Progenitor cell of endocrine pancreas (in vitro differentiated cells): Measurements from ENCODE around the gene ALDH1L1. TPM values are rescaled to one million over a fixed set of nuclear protein-coding genes. Genes with fewer than 3 reads are reported as not detected.

ENCODE experiments used
- DNase-seq: peaks from one replicate; pipeline ENCODE4 v3.0.0; 2021; ENCODE audit warnings: low spot score; ENCODE audit not compliant: unreplicated experiment
- H3K27ac Mint-ChIP-seq: 2 replicates; pipeline ENCODE4 v1.8.0; 2021; ENCODE audit warnings: mild to moderate bottlenecking, moderate library complexity, mixed read lengths
- H3K27me3 Mint-ChIP-seq: 2 replicates; pipeline ENCODE4 v1.8.0; 2021; ENCODE audit warnings: mixed read lengths
- H3K36me3 Mint-ChIP-seq: 2 replicates; pipeline ENCODE4 v1.8.0; 2022; ENCODE audit warnings: mixed read lengths; ENCODE audit not compliant: insufficient read depth
- H3K4me1 Mint-ChIP-seq: 2 replicates; pipeline ENCODE4 v1.8.0; 2021; ENCODE audit warnings: low read depth, mixed read lengths
- H3K4me3 Mint-ChIP-seq: 2 replicates; pipeline ENCODE4 v1.8.0; 2021; ENCODE audit warnings: low read depth, mild to moderate bottlenecking, moderate library complexity, mixed read lengths
- H3K9me3 Mint-ChIP-seq: 2 replicates; pipeline ENCODE4 v1.8.0; 2021; ENCODE audit warnings: low read depth, mixed read lengths
- total RNA-seq: library from RNA; stranded (reverse); gene quantifications from 2 replicates; pipeline ENCODE4 v1.2.1, GENCODE V29; 2021
- TF ChIP-seq, protein P1 (sequence below): fragments of 200-600 bp; sonication (generic); IDR thresholded peaks from one replicate; pipeline ENCODE4 v1.5.0; 2021; ENCODE audit warnings: antibody characterized with exemption, mild to moderate bottlenecking; ENCODE audit not compliant: unreplicated experiment

The ALDH1L1 gene
- total RNA-seq, 1 donor from 2014 or later, result 3.1 TPM

DNA sequence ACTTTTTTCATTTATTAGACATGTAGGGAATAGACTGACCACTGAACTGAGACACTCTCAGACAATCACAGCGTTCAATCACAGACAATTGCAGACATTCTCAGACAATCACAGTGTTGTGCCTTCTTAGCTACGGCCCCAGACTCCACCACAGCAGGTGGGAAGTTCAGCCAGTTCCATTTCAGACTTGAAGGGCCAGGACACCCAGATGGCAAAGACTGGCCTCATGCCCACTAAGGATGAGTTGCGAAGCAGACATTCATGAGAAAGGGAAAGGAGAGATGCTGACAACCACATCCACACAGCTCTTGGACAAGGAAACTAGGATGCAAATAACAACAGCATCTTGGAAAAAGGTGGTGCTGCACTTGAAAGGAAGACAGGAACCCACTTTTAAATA is 21.9 kb upstream of the ALDH1L1 start:
- Mint-ChIP-seq H3K4me1 (no peaks in the 10 kb centered on the region), H3K36me3 (peaks cover 1% of the 10 kb centered on the region), H3K4me3 (no peak overlapping the region), H3K27me3 (peaks cover 10% of the 10 kb centered on the region), H3K9me3 (peaks cover 9% of the 10 kb centered on the region), H3K27ac (no peak overlapping the region)
- TF ChIP-seq, protein P1, sequence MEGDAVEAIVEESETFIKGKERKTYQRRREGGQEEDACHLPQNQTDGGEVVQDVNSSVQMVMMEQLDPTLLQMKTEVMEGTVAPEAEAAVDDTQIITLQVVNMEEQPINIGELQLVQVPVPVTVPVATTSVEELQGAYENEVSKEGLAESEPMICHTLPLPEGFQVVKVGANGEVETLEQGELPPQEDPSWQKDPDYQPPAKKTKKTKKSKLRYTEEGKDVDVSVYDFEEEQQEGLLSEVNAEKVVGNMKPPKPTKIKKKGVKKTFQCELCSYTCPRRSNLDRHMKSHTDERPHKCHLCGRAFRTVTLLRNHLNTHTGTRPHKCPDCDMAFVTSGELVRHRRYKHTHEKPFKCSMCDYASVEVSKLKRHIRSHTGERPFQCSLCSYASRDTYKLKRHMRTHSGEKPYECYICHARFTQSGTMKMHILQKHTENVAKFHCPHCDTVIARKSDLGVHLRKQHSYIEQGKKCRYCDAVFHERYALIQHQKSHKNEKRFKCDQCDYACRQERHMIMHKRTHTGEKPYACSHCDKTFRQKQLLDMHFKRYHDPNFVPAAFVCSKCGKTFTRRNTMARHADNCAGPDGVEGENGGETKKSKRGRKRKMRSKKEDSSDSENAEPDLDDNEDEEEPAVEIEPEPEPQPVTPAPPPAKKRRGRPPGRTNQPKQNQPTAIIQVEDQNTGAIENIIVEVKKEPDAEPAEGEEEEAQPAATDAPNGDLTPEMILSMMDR, result no peak
- DNase-seq, result no peak

DNA sequence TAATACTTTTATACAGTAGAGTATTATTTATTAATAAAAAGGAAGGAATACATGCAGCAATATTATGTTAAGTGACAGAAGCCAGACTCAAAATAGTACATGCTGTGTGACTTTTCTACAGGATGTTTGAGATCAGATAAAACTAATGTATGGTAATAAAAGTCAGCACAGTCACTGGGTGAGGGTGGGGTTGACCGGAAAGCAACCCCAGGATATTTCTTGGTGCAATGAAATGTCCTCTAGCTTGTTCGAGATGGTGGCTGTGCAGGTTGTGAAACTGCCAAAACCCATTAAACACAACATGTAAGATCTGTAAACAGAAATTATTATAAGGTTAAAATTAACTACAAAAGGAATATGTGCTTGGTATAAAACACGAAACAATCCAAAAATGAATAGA is 20.8 kb upstream of the ALDH1L1 start:
- Mint-ChIP-seq H3K4me3 (no peak overlapping the region), H3K36me3 (peaks cover 4% of the 10 kb centered on the region), H3K27me3 (peaks cover 9% of the 10 kb centered on the region), H3K4me1 (no peaks in the 10 kb centered on the region), H3K9me3 (peaks cover 15% of the 10 kb centered on the region), H3K27ac (no peak overlapping the region)
- DNase-seq, result no peak
- TF ChIP-seq, protein P1, result no peak

DNA sequence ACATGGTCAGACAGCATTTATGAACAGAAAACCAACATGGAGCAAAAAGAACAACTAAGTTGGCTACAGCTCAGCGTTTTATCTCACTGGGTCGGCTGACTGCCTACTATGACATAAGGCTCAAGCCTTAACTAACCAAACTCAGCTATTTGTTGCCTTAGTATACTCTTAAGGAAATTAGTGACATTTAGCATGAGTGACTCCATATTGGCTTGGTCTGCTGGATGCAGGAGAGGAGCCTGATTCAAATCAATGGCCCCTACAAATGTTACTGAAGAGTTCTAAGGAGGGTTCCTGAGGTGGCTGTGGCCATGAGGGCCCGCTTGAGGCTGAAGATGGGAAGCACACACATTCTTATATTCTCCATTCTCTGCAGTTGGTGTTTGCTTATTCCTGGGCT is 20.1 kb upstream of the ALDH1L1 start:
- no peak overlapping the region for H3K4me3 Mint-ChIP-seq
- DNase-seq, result no peak
- H3K9me3 Mint-ChIP-seq, result peaks cover 15% of the 10 kb centered on the region
- peaks cover 4% of the 10 kb centered on the region for H3K36me3 Mint-ChIP-seq
- H3K4me1 Mint-ChIP-seq, result no peaks in the 10 kb centered on the region
- H3K27me3 Mint-ChIP-seq, result peaks cover 8% of the 10 kb centered on the region
- no peak overlapping the region for H3K27ac Mint-ChIP-seq
- TF ChIP-seq, protein P1, result no peak

DNA sequence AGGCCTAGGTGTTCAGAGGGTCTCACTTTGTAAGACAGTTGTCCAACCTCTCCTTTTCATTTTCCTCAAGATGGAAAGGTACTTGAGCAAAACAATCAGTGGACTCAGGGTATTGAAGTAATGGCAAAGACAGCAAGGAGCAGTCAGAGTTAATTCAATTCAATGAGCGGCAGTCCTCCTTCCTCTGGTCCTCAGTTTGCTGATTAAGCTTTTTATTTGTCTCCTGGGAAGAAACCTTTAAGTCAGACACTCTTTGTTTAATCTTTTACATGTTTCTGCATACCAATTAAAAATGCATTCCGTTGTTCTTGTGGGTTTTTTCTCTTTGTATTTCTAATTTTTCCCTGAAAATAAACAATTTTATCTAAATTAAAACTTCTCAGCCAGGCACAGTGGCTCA is 18.9 kb upstream of the ALDH1L1 start:
- peaks cover 21% of the 10 kb centered on the region for H3K9me3 Mint-ChIP-seq
- H3K4me1 Mint-ChIP-seq, result no peaks in the 10 kb centered on the region

DNA sequence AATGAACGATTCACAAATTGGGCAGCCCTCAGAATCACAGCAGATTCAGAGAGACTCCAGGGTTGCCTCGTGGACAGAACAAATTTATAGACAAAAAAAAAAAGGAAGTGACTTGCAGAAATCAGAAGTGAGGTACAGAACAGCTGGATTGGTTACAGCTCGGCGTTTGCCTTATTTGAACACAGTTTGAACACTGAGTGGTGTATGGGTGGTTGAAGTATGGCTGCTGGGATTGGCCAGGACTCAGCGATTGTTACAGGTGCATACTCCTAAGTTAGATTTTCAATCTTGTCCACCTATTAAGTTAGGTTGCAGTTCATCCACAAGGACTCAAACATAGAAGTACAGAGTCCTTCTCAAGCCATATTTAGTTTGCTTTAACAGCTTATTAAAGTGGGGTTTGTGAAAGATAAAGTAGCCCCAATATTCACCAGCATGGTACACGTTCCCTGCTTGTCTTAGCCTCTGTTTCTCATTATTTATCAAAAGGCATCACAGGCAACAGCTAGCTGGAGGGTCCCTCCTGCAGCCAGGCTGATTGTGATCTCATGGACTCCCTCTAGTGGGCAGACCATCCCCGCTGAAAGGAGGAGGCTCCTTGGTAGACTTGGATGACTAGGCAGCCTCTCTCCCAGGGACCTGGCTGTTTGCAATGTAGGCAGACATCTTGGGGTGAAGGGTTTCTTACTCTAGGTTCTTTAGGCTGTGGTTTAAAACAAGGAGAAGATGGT is 17.6 kb upstream of the ALDH1L1 start:
- no peak overlapping the region for H3K4me3 Mint-ChIP-seq
- H3K27me3 Mint-ChIP-seq, result no peaks in the 10 kb centered on the region
- no peak overlapping the region for H3K27ac Mint-ChIP-seq
- no peaks in the 10 kb centered on the region for H3K4me1 Mint-ChIP-seq
- TF ChIP-seq, protein P1, result peak; percentile 65
- peaks cover 6% of the 10 kb centered on the region for H3K36me3 Mint-ChIP-seq
- no peak for DNase-seq
- peaks cover 19% of the 10 kb centered on the region for H3K9me3 Mint-ChIP-seq

More for the DNA sequence above, 18.9 kb upstream of the ALDH1L1 start:
- no peak overlapping the region for H3K4me3 Mint-ChIP-seq
- peaks cover 6% of the 10 kb centered on the region for H3K36me3 Mint-ChIP-seq
- no peak overlapping the region for H3K27ac Mint-ChIP-seq
- no peak for DNase-seq
- peaks cover 3% of the 10 kb centered on the region for H3K27me3 Mint-ChIP-seq
- TF ChIP-seq, protein P1, result no peak
